IMR-90 (cell line): ENCODE data around the gene VMAC.

Experiments
- BHLHE40 ChIP-seq: fragments of 150-350 bp; IDR thresholded peaks from 2 replicates; pipeline ENCODE4 v1.6.1; 2016; ENCODE audit warnings: mild to moderate bottlenecking, low read depth, low read length
- CEBPB ChIP-seq: IDR thresholded peaks from 2 replicates; pipeline ENCODE4 v1.6.1; 2012; ENCODE audit warnings: low read depth, low read length, improper control_type of control experiment
- CHD1 ChIP-seq: IDR thresholded peaks from 2 replicates; pipeline ENCODE4 v1.6.1; 2012; ENCODE audit warnings: low read depth, low read length, improper control_type of control experiment
- ELK1 ChIP-seq: fragments of 150-350 bp; IDR thresholded peaks from 2 replicates; pipeline ENCODE4 v1.6.1; 2016; ENCODE audit warnings: low read depth, mild to moderate bottlenecking, low read length, moderate library complexity, borderline replicate concordance
- FOS ChIP-seq: fragments of 150-350 bp; IDR thresholded peaks from 2 replicates; pipeline ENCODE4 v1.6.1; 2016; ENCODE audit warnings: low read depth, low read length
- MAZ ChIP-seq: IDR thresholded peaks from 2 replicates; pipeline ENCODE4 v1.6.1; 2012; ENCODE audit warnings: low read depth, mild to moderate bottlenecking, low read length, improper control_type of control experiment, moderate library complexity, borderline replicate concordance
- MXI1 ChIP-seq: IDR thresholded peaks from 2 replicates; pipeline ENCODE4 v1.6.1; 2012; ENCODE audit warnings: low read depth, mild to moderate bottlenecking, low read length, moderate library complexity, borderline replicate concordance
- POLR2A ChIP-seq: IDR thresholded peaks from 2 replicates; pipeline ENCODE4 v1.6.1; 2012; ENCODE audit warnings: mild to moderate bottlenecking, low read depth, low read length
- RAD21 ChIP-seq: IDR thresholded peaks from 2 replicates; pipeline ENCODE4 v1.6.1; 2012; ENCODE audit warnings: low read length, improper control_type of control experiment
- RFX5 ChIP-seq: IDR thresholded peaks from 2 replicates; pipeline ENCODE4 v1.8.0; 2012; ENCODE audit warnings: low read depth, mild to moderate bottlenecking, low read length, moderate library complexity
- SMC3 ChIP-seq: fragments of 150-350 bp; IDR thresholded peaks from 2 replicates; pipeline ENCODE4 v1.6.1; 2016; ENCODE audit warnings: low read depth, mild to moderate bottlenecking, antibody characterized with exemption, low read length, moderate library complexity
- USF2 ChIP-seq: fragments of 150-350 bp; IDR thresholded peaks from 2 replicates; pipeline ENCODE4 v1.6.1; 2017; ENCODE audit warnings: mild to moderate bottlenecking, antibody characterized with exemption, low read length, low read depth
- TF ChIP-seq, protein P1 (sequence below): conservative IDR thresholded peaks from 2 replicates; pipeline ENCODE4 v1.5.1; 2012; ENCODE audit warnings: mild to moderate bottlenecking, low read depth, low read length, improper control_type of control experiment

DNA sequence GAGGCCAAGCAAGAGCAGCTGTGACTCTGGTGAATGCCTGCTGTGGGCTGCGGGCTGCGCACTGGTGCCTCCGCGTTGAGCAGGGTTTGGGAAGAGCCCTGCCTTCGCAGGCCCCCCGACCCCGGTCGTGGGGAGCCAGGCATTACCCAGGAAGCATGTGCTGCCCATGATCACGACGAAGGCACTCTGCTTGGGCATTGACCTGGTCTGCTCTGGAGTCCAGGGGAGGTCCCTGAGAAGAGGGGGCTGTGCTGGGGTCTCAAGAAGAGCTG is 54.1 kb downstream of the VMAC start:
- no peak for TF ChIP-seq MAZ
- TF ChIP-seq, protein P1, sequence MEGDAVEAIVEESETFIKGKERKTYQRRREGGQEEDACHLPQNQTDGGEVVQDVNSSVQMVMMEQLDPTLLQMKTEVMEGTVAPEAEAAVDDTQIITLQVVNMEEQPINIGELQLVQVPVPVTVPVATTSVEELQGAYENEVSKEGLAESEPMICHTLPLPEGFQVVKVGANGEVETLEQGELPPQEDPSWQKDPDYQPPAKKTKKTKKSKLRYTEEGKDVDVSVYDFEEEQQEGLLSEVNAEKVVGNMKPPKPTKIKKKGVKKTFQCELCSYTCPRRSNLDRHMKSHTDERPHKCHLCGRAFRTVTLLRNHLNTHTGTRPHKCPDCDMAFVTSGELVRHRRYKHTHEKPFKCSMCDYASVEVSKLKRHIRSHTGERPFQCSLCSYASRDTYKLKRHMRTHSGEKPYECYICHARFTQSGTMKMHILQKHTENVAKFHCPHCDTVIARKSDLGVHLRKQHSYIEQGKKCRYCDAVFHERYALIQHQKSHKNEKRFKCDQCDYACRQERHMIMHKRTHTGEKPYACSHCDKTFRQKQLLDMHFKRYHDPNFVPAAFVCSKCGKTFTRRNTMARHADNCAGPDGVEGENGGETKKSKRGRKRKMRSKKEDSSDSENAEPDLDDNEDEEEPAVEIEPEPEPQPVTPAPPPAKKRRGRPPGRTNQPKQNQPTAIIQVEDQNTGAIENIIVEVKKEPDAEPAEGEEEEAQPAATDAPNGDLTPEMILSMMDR: no peak
- TF ChIP-seq POLR2A: no peak
- TF ChIP-seq RFX5: no peak
- no peak for TF ChIP-seq USF2
- no peak for TF ChIP-seq FOS
- no peak for TF ChIP-seq MXI1
- TF ChIP-seq BHLHE40: no peak
- TF ChIP-seq CEBPB: no peak
- TF ChIP-seq CHD1: no peak
- no peak for TF ChIP-seq RAD21
- no peak for TF ChIP-seq SMC3
- TF ChIP-seq ELK1: no peak
